Adrenal gland (tissue), 5 donors: ENCODE data around the gene LAYN.

Source experiments
- POLR2A ChIP-seq, 2 donors: fragments of 450-650 bp; IDR thresholded peaks; one replicate each; pipeline ENCODE4 v1.6.1; 2017; ENCODE audit warnings: antibody characterized with exemption in 2 of 2, mild to moderate bottlenecking in 2 of 2, moderate library complexity in 1 of 2
- TF ChIP-seq, protein P1 (sequence below), 6 experiments: fragments of 450-650 bp in 4 of 6; fragments of 200-600 bp in 2 of 6; sonication (generic) in 1 of 6; IDR thresholded peaks; 1 replicate in 5 of 6; 2 replicates in 1 of 6; pipeline versions ENCODE4 v1.5.1 to v1.8.0; 2016 to 2021; ENCODE audit warnings: antibody characterized with exemption in 6 of 6, mild to moderate bottlenecking in 2 of 6, moderate library complexity in 1 of 6
- donor health status: DM: no; HTN: no; CAD: no.

DNA sequence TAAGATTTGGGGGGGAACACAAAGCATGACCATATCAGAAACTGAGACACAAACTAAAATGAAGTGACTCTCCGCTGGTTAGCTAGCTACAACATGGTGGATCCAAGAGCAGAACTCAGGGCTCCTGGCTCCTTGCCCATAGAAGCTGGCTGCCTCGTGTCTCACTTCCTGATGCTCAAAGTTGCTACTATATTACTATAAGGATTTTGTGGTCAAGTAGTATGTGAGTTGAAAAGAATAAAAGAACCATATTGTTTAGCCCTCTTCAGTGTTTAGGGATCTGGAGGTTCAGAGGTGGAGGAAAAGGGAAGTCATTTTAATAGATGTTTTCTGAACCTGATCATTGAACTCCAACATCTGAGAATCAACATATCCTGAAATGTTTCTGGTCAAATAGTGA is 44.9 kb downstream of the LAYN start:
- TF ChIP-seq, protein P1, sequence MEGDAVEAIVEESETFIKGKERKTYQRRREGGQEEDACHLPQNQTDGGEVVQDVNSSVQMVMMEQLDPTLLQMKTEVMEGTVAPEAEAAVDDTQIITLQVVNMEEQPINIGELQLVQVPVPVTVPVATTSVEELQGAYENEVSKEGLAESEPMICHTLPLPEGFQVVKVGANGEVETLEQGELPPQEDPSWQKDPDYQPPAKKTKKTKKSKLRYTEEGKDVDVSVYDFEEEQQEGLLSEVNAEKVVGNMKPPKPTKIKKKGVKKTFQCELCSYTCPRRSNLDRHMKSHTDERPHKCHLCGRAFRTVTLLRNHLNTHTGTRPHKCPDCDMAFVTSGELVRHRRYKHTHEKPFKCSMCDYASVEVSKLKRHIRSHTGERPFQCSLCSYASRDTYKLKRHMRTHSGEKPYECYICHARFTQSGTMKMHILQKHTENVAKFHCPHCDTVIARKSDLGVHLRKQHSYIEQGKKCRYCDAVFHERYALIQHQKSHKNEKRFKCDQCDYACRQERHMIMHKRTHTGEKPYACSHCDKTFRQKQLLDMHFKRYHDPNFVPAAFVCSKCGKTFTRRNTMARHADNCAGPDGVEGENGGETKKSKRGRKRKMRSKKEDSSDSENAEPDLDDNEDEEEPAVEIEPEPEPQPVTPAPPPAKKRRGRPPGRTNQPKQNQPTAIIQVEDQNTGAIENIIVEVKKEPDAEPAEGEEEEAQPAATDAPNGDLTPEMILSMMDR (IDR thresholded peaks at IDR 0.05) = no peak
- TF ChIP-seq POLR2A (IDR thresholded peaks at IDR 0.05) = no peak
